ENCODE measurements around the gene HDAC4. TPM values are rescaled to one million over a fixed set of nuclear protein-coding genes. Genes with fewer than 3 reads are reported as not detected.

HDAC4 gene
- total RNA-seq, 1 donor from 2014 or later = 6.8 TPM

DNA sequence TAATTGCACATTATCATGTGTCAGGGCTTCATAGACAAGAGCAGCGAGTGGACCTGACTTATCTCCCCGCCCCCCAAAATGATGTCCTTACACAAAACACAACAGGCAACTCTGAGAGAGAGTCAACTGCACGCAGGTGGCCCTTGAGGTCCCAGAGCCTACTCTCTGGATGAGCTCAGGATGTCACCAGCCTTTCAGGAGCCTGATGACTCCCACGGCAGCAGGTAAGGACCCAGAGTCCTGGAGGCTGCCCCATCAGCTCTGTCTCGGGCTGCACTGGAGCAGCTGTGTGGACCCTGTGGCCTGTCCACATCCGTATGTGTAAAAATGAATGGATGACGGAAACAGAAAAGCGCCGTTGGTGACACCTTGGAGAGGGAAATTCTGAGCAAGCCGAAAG is 130.9 kb downstream of the HDAC4 start:
- DNase-seq (ENCODE audit: low read depth, low spot score) = no peak

GRCh38 chr2:239269173-239269885 is 131.5 kb downstream of the HDAC4 start:
- no peak for DNase-seq (ENCODE audit: low read depth, low spot score)

- no peak for DNase-seq (ENCODE audit: low read depth, low spot score)
These were observed 132.3 kb downstream of the HDAC4 start for GRCh38 chr2:239268549-239268948.

- no peak for DNase-seq (ENCODE audit: low read depth, low spot score)
These were observed 132.7 kb downstream of the HDAC4 start for GRCh38 chr2:239268082-239268481.

DNA sequence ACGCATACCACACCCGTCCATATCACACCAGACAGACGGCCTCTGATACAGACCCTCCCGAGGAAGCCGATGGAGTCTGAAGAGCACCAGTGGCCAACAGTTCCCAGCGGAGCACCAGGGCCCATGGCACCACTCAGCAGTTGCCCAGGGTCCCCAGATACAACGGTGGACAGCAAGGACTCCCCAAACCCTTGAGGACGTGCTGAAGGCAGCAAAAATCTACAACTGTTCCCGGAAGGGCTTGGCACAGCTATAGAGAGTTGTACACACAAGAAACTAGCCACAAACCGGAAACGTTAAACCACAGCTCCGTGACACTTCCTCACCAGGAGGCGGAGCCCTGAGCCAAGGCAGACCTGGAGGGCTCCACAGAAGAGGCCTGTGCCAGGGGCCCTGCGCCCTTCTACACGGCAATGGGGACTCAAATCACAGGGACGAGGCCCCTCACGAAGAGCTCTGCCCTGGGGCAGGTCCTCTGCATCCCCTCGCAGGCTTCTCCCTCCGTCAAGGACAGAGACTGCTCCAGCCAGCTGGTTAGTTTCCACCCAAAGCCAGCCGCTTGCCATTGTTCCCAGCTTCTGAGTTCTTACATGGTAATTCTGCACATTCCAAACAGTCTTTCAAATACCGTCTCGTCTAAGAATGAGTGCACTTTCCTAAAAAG is 133.4 kb downstream of the HDAC4 start:
- no peak for DNase-seq (ENCODE audit: low read depth, low spot score)

DNA sequence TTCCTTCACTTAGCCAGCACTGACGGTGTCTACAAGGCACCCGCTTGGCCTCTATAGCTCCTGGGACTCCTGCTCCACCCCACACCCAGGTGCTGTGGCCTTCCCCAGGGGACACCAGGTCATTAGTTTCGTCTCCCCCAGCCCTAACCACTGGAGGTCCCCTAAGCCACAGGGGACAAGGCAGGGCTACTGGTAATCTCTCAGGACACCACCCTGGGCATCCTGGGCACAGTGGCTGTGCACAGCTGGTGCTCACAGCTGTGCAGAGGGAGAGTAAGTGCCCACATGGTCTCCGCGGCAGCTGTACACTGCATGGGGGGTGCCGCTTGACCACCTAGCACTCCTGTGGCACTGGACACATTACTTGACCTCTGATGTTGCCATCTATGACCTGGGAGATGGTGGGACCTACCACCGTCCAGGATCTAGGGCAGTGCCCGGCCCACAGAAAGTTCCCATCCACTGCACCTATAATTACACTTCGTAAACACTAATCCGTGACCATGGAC is 134.0 kb downstream of the HDAC4 start:
- DNase-seq (ENCODE audit: low read depth, low spot score) = no peak

DNA sequence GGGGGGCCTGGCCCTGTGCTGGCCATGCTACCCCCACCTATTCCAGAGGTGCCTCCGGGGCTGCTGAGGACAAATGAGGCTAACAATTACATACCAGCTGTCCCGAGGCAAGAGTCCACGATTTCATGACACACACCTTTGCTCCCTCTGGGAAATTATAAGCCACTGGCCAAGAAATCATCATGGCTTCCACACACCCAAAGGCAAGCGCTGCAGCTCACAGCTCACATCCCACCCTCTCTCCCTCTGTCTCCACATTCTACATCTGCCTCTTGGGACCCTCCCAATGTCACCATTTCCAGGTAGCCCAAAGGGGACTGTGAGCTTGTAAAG is 134.4 kb downstream of the HDAC4 start:
- no peak for DNase-seq (ENCODE audit: low read depth, low spot score)

GRCh38 chr2:239265681-239266433 is 135.0 kb downstream of the HDAC4 start:
- DNase-seq (ENCODE audit: low read depth, low spot score) = no peak

DNA sequence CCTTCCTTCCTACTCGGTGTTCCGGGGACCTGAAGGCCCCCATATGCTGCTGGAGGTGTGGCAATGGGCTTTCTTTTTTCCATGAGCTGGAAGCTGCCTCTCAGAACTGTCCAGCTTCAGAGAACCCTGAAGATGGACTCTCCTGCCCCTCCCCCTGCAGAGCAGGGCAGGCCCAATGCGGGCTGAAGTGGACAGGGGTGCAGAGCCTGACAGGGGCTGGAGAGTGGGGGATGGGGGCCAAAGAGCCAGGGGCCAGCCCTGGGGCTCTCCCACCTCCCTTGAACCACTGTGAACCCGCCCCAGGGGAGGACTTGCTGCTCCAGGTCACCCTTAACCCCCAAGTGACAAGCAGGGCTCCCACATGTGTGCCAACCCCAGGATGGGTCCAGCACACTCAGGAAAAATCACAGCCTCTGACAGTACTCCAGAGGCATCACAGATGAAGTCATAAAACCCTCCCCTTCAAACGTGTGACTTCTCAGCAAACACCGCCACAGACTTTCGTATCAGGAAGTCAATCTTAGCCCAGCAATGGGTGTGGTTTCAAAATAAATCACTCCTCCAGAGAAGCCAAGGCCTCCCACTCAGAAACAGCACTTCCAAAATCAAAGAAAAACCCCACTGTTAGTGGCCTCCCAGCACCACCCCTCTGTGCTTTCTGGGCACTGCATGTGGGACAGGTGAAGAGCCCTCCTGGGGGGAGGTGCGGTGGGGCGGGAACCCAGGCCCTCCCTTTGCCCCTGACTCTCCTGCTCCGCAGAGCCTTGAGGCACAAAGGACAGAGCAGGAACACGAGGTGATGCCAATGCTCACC is 135.8 kb downstream of the HDAC4 start:
- no peak for DNase-seq (ENCODE audit: low read depth, low spot score)

- no peak for DNase-seq (ENCODE audit: low read depth, low spot score)
These were observed 136.4 kb downstream of the HDAC4 start for GRCh38 chr2:239264492-239264837.

GRCh38 chr2:239263669-239264491 is 136.9 kb downstream of the HDAC4 start:
- DNase-seq (ENCODE audit: low read depth, low spot score) = no peak

DNA sequence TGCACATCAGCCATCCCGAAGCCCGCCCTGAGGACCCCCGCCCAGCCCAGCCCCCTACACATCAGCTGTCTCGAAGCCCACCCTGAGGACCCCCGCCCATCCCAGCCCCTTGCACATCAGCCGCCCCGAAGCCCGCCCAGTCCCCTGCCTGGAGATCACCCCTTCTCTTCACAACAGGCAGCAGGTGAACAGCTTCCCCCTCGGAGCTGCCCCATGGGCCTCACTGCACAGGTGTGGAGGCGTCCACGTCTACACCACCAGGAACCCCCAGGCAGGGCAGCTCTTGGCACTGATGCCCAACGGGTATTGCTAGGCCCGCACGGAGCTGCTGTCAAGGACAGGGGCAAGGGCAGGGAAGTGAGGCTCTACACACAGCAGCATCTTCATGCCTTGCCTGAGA is 137.6 kb downstream of the HDAC4 start:
- DNase-seq (ENCODE audit: low read depth, low spot score) = no peak

GRCh38 chr2:239262484-239263230 is 138.2 kb downstream of the HDAC4 start:
- no peak for DNase-seq (ENCODE audit: low read depth, low spot score)

- DNase-seq (ENCODE audit: low read depth, low spot score) = no peak
These were observed 138.9 kb downstream of the HDAC4 start for GRCh38 chr2:239261796-239262483.

DNA sequence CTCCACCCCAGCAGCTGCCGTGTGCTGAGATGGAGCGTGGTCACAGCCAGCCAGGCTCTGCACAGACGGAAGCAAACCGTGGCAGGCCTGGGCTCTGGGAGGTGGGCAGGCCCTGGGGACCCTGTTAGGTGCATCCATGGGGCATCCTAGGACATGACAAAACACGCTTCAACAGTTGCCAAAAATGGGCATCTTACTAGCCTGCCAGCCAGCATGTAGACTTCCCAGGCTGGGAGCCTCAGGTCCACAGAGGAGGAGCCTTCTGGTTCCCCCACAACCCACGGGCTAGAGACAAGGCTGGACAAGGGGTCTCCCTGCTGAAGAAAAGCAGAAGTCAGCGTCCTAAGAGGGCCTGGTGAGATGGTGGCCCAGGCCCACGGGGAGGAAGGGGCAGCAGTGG is 139.5 kb downstream of the HDAC4 start:
- DNase-seq (ENCODE audit: low read depth, low spot score) = no peak

DNA sequence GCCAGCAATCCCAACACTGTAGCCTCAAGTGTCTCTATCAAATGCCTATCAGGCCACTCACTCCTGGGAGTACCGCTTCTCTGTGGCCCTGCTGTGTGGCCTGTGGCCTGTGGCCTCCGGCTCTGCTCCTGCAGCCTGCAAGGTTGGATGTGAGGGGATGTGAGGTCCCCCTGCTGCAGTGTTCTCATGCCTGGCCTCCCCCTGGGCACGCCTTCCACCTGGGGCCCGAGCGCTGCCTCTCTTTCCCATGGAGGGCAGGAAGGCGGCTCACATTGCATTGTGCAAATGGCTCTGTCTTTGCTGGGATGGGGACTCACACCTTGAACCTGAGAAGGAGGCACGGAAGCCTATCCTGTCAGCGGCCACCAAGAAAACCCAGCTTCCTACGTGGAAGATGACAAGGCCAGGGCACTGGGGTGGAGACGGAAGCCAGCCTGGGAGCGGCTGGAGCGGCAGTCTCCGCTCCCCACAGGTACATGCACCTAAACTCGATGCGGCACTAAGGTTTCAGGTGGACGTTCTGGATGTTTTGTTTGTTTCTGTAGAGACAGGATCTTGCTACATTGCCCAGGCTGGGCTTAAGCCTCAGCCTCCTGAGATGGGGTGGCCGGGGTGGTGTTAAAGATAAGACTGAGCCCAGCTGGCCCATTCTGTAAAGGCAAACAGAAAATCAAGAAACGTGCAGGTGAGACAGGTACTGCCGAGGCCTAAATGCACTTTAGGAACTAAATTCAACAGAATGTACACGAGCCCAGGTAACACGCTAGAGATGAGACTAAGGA is 140.1 kb downstream of the HDAC4 start:
- DNase-seq (ENCODE audit: low read depth, low spot score) = no peak

DNA sequence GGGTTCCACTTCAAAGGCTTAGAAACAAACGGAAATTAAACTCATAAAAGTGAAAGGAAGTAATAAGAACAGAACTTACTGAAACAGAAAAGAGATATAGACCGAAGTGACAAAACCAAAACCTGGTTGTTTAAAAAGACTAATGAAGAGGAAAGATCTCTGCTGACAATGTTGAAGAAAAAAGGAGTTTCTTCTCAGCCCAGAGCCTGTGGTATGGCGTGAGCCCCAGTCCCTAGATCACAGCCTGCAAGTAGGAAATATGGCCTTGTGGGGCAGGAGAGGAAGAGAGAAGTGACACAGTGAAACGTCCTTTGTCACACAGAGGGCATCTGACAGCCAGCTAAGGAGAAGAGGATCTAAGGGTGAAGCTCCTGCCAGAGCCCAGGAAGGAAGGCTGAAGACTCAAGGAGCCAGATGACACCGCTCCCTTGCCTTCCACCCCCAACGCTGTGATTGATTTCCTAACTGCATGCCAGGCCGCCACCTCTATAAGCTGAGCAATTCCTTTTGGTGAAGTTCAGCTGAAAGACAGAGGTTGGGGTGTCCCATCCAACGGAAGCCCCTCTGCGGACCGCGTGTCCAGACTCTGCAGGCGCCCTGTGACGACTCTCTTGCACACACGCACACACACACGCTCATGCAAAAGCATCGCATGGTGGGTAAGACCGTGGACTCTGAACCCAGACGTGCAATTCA is 141.1 kb downstream of the HDAC4 start:
- no peak for DNase-seq (ENCODE audit: low read depth, low spot score)

DNA sequence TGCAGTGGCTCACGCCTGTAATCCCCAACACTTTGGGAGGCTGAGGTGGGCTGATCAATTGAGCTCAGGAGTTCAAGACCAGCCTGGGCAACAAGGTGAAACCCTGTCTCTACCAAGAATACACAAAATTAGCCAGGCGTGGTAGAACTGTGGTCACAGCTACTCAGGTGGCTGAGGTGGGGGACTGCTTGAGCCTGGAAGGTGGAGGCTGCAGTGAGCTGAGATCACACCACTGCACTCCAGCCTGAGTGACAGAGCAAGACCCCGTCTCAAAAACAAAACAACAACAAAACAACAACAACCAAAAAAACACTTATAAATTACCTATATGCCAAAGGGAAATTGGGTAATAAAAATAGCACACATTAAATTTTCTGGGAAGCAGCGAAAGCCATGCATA is 141.6 kb downstream of the HDAC4 start:
- no peak for DNase-seq (ENCODE audit: low read depth, low spot score)
